ENCODE data around the gene VWF. TPM values are rescaled to one million over a fixed set of nuclear protein-coding genes. Genes with fewer than 3 reads are reported as not detected.

Gene VWF
- total RNA-seq, 2 experiments from 2014 or later, result 0.24 to 0.25 TPM

- Mint-ChIP-seq H3K9me3 (no peaks in the 10 kb centered on the region), H3K27ac (no peak overlapping the region), H3K4me1 (peaks cover 15% of the 10 kb centered on the region), H3K36me3 (no peaks in the 10 kb centered on the region), H3K27me3 (peaks cover 3% of the 10 kb centered on the region), H3K4me3 (no peak overlapping the region)
- no peak for DNase-seq
Observed at GRCh38 chr12:6067152-6067916, 57.1 kb downstream of the VWF start.

- Mint-ChIP-seq H3K9me3 (no peaks in the 10 kb centered on the region), H3K4me3 (no peak overlapping the region), H3K27ac (no peak overlapping the region), H3K4me1 (peaks cover 15% of the 10 kb centered on the region), H3K27me3 (peaks cover 3% of the 10 kb centered on the region), H3K36me3 (no peaks in the 10 kb centered on the region)
- no peak for DNase-seq
Observed at GRCh38 chr12:6066651-6067050, 57.8 kb downstream of the VWF start.

- H3K27me3 Mint-ChIP-seq, result peaks cover 8% of the 10 kb centered on the region
- H3K36me3 Mint-ChIP-seq, result no peaks in the 10 kb centered on the region
- no peak for DNase-seq
- peaks cover 15% of the 10 kb centered on the region for H3K4me1 Mint-ChIP-seq
- H3K27ac Mint-ChIP-seq, result no peak overlapping the region
- no peaks in the 10 kb centered on the region for H3K9me3 Mint-ChIP-seq
- H3K4me3 Mint-ChIP-seq, result no peak overlapping the region
Observed at GRCh38 chr12:6065863-6066199, 58.6 kb downstream of the VWF start.

- H3K9me3 Mint-ChIP-seq, result no peaks in the 10 kb centered on the region
- no peaks in the 10 kb centered on the region for H3K36me3 Mint-ChIP-seq
- peaks cover 8% of the 10 kb centered on the region for H3K27me3 Mint-ChIP-seq
- no peak for DNase-seq
- no peak overlapping the region for H3K4me3 Mint-ChIP-seq
- no peak overlapping the region for H3K27ac Mint-ChIP-seq
- peaks cover 15% of the 10 kb centered on the region for H3K4me1 Mint-ChIP-seq
Observed at GRCh38 chr12:6065131-6065862, 59.2 kb downstream of the VWF start.

- Mint-ChIP-seq H3K4me1 (peaks cover 3% of the 10 kb centered on the region), H3K9me3 (no peaks in the 10 kb centered on the region), H3K27ac (no peak overlapping the region), H3K4me3 (no peak overlapping the region), H3K27me3 (peaks cover 8% of the 10 kb centered on the region), H3K36me3 (no peaks in the 10 kb centered on the region)
- peak; percentile 65 for DNase-seq
Observed at GRCh38 chr12:6062757-6063735, 61.4 kb downstream of the VWF start.

GRCh38 chr12:6062395-6062756 is 62.1 kb downstream of the VWF start:
- no peak for DNase-seq
- Mint-ChIP-seq H3K36me3 (no peaks in the 10 kb centered on the region), H3K4me1 (peaks cover 3% of the 10 kb centered on the region)

GRCh38 chr12:6061660-6062059 is 62.8 kb downstream of the VWF start:
- peaks cover 8% of the 10 kb centered on the region for H3K27me3 Mint-ChIP-seq
- no peak for DNase-seq
- H3K27ac Mint-ChIP-seq, result no peak overlapping the region
- H3K4me3 Mint-ChIP-seq, result no peak overlapping the region
- H3K4me1 Mint-ChIP-seq, result peaks cover 7% of the 10 kb centered on the region
- no peaks in the 10 kb centered on the region for H3K9me3 Mint-ChIP-seq
- H3K36me3 Mint-ChIP-seq, result no peaks in the 10 kb centered on the region

More at GRCh38 chr12:6062395-6062756, 62.1 kb downstream of the VWF start:
- H3K4me3 Mint-ChIP-seq, result no peak overlapping the region
- H3K27ac Mint-ChIP-seq, result no peak overlapping the region
- H3K27me3 Mint-ChIP-seq, result peaks cover 8% of the 10 kb centered on the region
- no peaks in the 10 kb centered on the region for H3K9me3 Mint-ChIP-seq

- no peaks in the 10 kb centered on the region for H3K9me3 Mint-ChIP-seq
- no peaks in the 10 kb centered on the region for H3K36me3 Mint-ChIP-seq
- H3K4me3 Mint-ChIP-seq, result no peak overlapping the region
- no peak overlapping the region for H3K27ac Mint-ChIP-seq
- H3K4me1 Mint-ChIP-seq, result peaks cover 7% of the 10 kb centered on the region
- no peak for DNase-seq
- H3K27me3 Mint-ChIP-seq, result peaks cover 8% of the 10 kb centered on the region
Observed at GRCh38 chr12:6059860-6060565, 64.5 kb downstream of the VWF start.

- H3K27ac Mint-ChIP-seq, result no peak overlapping the region
- no peak for DNase-seq
- peaks cover 8% of the 10 kb centered on the region for H3K27me3 Mint-ChIP-seq
- no peaks in the 10 kb centered on the region for H3K9me3 Mint-ChIP-seq
- no peaks in the 10 kb centered on the region for H3K36me3 Mint-ChIP-seq
- H3K4me3 Mint-ChIP-seq, result no peak overlapping the region
- peaks cover 7% of the 10 kb centered on the region for H3K4me1 Mint-ChIP-seq
Observed at GRCh38 chr12:6059221-6059620, 65.2 kb downstream of the VWF start.

- Mint-ChIP-seq H3K4me1 (peaks cover 7% of the 10 kb centered on the region), H3K27ac (no peak overlapping the region), H3K36me3 (no peaks in the 10 kb centered on the region), H3K27me3 (peaks cover 8% of the 10 kb centered on the region), H3K4me3 (no peak overlapping the region), H3K9me3 (no peaks in the 10 kb centered on the region)
- DNase-seq, result no peak
Observed at GRCh38 chr12:6058481-6059161, 65.8 kb downstream of the VWF start.

GRCh38 chr12:6057700-6058099 is 66.8 kb downstream of the VWF start:
- H3K27me3 Mint-ChIP-seq, result peaks cover 4% of the 10 kb centered on the region
- H3K36me3 Mint-ChIP-seq, result no peaks in the 10 kb centered on the region
- no peak overlapping the region for H3K4me3 Mint-ChIP-seq
- no peak overlapping the region for H3K27ac Mint-ChIP-seq
- no peaks in the 10 kb centered on the region for H3K9me3 Mint-ChIP-seq
- DNase-seq, result no peak
- H3K4me1 Mint-ChIP-seq, result peaks cover 4% of the 10 kb centered on the region

- DNase-seq, result peak; percentile 53
- Mint-ChIP-seq H3K27me3 (peaks cover 4% of the 10 kb centered on the region), H3K9me3 (no peaks in the 10 kb centered on the region), H3K27ac (peak overlapping the region; percentile 75), H3K36me3 (no peaks in the 10 kb centered on the region), H3K4me1 (peaks cover 4% of the 10 kb centered on the region), H3K4me3 (peak overlapping the region; percentile 71)
Observed at GRCh38 chr12:6056406-6057240, 67.8 kb downstream of the VWF start.

GRCh38 chr12:6053541-6053940 is 70.9 kb downstream of the VWF start:
- no peaks in the 10 kb centered on the region for H3K9me3 Mint-ChIP-seq
- H3K4me3 Mint-ChIP-seq, result no peak overlapping the region
- no peak overlapping the region for H3K27ac Mint-ChIP-seq
- H3K27me3 Mint-ChIP-seq, result peaks cover 3% of the 10 kb centered on the region
- peaks cover 4% of the 10 kb centered on the region for H3K4me1 Mint-ChIP-seq
- no peaks in the 10 kb centered on the region for H3K36me3 Mint-ChIP-seq
- no peak for DNase-seq
